PC-9 (cell line): ENCODE results near the gene SFMBT2. TPM values are rescaled to one million over a fixed set of nuclear protein-coding genes. Genes with fewer than 3 reads are reported as not detected.
"Not testable (repeated sequence)": the region's sequence is repeated elsewhere in the genome, so short reads cannot be mapped to it uniquely, and the experiment has no call there.

ENCODE experiments used
- BruUV-seq: library from RNA; stranded (reverse); fragments of 400-500 nt; replicated peaks from 2 replicates; lab custom pipeline; 2021; lab: Mats Ljungman, UMichigan
- CTCF ChIA-PET: fragments of 300-600 bp; sonication (Branson Sonifier 250); formaldehyde crosslinking; loops from one replicate; lab custom pipeline; 2022; ENCODE audit warnings: antibody characterized with exemption; lab: Charles Lee
- POLR2A ChIA-PET: fragments of 300-600 bp; sonication (Branson Sonifier 250); formaldehyde crosslinking; loops from one replicate; lab custom pipeline; 2022; ENCODE audit warnings: antibody characterized with exemption; ENCODE audit not compliant: unreplicated experiment; lab: Charles Lee
- DNase-seq, 2 experiments: peaks; one replicate each; pipeline versions ENCODE4 v3.0.0 to v3.0.0-alpha.2; 2015 to 2022; ENCODE audit warnings: mixed read lengths in 1 of 2
- H2AFZ ChIP-seq: fragments of 200-600 bp; sonication (generic); 2 replicates; pipeline ENCODE4 v1.8.1; 2017; ENCODE audit warnings: antibody characterized with exemption
- H3F3A ChIP-seq: fragments of 200-600 bp; sonication (generic); 2 replicates; pipeline ENCODE4 v1.8.1; 2017; ENCODE audit warnings: antibody characterized with exemption, mild to moderate bottlenecking, low read depth; ENCODE audit not compliant: insufficient read depth
- H3K27ac ChIP-seq: fragments of 200-600 bp; sonication (generic); 2 replicates; pipeline ENCODE4 v1.6.1; 2016; ENCODE audit warnings: mixed run types
- H3K27me3 ChIP-seq: fragments of 200-600 bp; sonication (generic); 2 replicates; pipeline ENCODE4 v1.6.1; 2016; ENCODE audit warnings: low read depth, mixed run types; ENCODE audit not compliant: insufficient read depth
- H3K36me3 ChIP-seq: fragments of 200-600 bp; sonication (generic); 2 replicates; pipeline ENCODE4 v1.6.1; 2016; ENCODE audit warnings: low read depth, mixed run types
- H3K4me1 ChIP-seq: fragments of 200-600 bp; sonication (generic); replicated peaks from 2 replicates; pipeline ENCODE4 v1.6.1; 2016; ENCODE audit warnings: mixed run types; ENCODE audit not compliant: insufficient read depth
- H3K4me2 ChIP-seq: fragments of 200-600 bp; sonication (generic); 2 replicates; pipeline ENCODE4 v1.6.1; 2017; ENCODE audit warnings: mixed run types
- H3K4me3 ChIP-seq: fragments of 200-600 bp; sonication (generic); 2 replicates; pipeline ENCODE4 v1.6.1; 2016; ENCODE audit warnings: mixed run types
- H3K79me2 ChIP-seq: fragments of 200-600 bp; sonication (generic); 2 replicates; pipeline ENCODE4 v1.6.1; 2017; ENCODE audit warnings: low read depth, mixed run types
- H3K9me2 ChIP-seq: fragments of 200-600 bp; sonication (generic); 2 replicates; pipeline ENCODE4 v1.8.1; 2017; ENCODE audit warnings: mild to moderate bottlenecking; ENCODE audit not compliant: insufficient read depth
- H3K9me3 ChIP-seq: fragments of 200-600 bp; sonication (generic); 2 replicates; pipeline ENCODE4 v1.8.1; 2016; ENCODE audit warnings: low read depth; ENCODE audit not compliant: insufficient read depth
- H4K20me1 ChIP-seq: fragments of 200-600 bp; sonication (generic); 2 replicates; pipeline ENCODE4 v1.8.1; 2017; ENCODE audit not compliant: insufficient read depth
- CTCF ChIP-seq: fragments of 200-600 bp; sonication (generic); conservative IDR thresholded peaks from 2 replicates; pipeline ENCODE4 v1.6.1; 2017; ENCODE audit warnings: mixed run types, antibody characterized with exemption, mild to moderate bottlenecking, moderate library complexity
- EZH2 ChIP-seq: fragments of 200-600 bp; sonication (generic); IDR thresholded peaks from 2 replicates; pipeline ENCODE4 v1.8.0; 2017; ENCODE audit warnings: antibody characterized with exemption, low read depth
- intact Hi-C: fragments of 100-400 bp; cut with micrococcal nuclease; formaldehyde crosslinking; loops from one replicate; pipeline ENCODE4 v1.10.0; 2022; ENCODE audit not compliant: unreplicated experiment
- total RNA-seq: library from RNA; stranded (reverse); gene quantifications from 2 replicates; pipeline ENCODE4 v1.2.3, GENCODE V29; 2021

SFMBT2 gene
- total RNA-seq, 1 experiment from 2014 or later, result 0.07 TPM

- no peaks in the 10 kb centered on the region for H3K79me2 ChIP-seq
- no peaks in the 10 kb centered on the region for H4K20me1 ChIP-seq
- no peaks in the 10 kb centered on the region for H3K9me3 ChIP-seq
- H3K27ac ChIP-seq, result no peak overlapping the region
- H3F3A ChIP-seq, result no peaks in the 10 kb centered on the region
- no peaks in the 10 kb centered on the region for H3K36me3 ChIP-seq
- ChIA-PET POLR2A (no interaction called here), CTCF (no interaction called here)
- TF ChIP-seq CTCF (no peak), EZH2 (no peak)
- intact Hi-C loops, result no loop called here
- no peak for DNase-seq
- H3K27me3 ChIP-seq, result peaks cover 32% of the 10 kb centered on the region
- no peaks in the 10 kb centered on the region for H3K4me1 ChIP-seq
- no peak overlapping the region for H3K4me3 ChIP-seq
- H3K9me2 ChIP-seq, result no peaks in the 10 kb centered on the region
- no TSS peak for BruUV-seq
- H3K4me2 ChIP-seq, result no peak overlapping the region
- H2AFZ ChIP-seq, result no peak overlapping the region
These were observed 180.8 kb downstream of the SFMBT2 start for GRCh38 chr10:7230036-7230435.

- BruUV-seq, result no TSS peak
- Histone ChIP-seq H3K9me2 (no peaks in the 10 kb centered on the region), H3K4me2 (no peak overlapping the region), H2AFZ (no peak overlapping the region), H3F3A (no peaks in the 10 kb centered on the region), H3K4me3 (no peak overlapping the region), H3K4me1 (no peaks in the 10 kb centered on the region), H3K27ac (no peak overlapping the region), H3K79me2 (no peaks in the 10 kb centered on the region), H3K9me3 (no peaks in the 10 kb centered on the region), H4K20me1 (no peaks in the 10 kb centered on the region), H3K27me3 (peaks cover 26% of the 10 kb centered on the region), H3K36me3 (no peaks in the 10 kb centered on the region)
- no peak for DNase-seq
- intact Hi-C loops, result no loop called here
- ChIA-PET POLR2A (no interaction called here), CTCF (no interaction called here)
- TF ChIP-seq CTCF (no peak), EZH2 (no peak)
These were observed 185.7 kb downstream of the SFMBT2 start for GRCh38 chr10:7225133-7225532.

GRCh38 chr10:7218968-7219367 lies 191.9 kb downstream of the SFMBT2 start:
- no peaks in the 10 kb centered on the region for H3K79me2 ChIP-seq
- H3K36me3 ChIP-seq, result no peaks in the 10 kb centered on the region
- no peak overlapping the region for H3K4me2 ChIP-seq
- no peaks in the 10 kb centered on the region for H3K9me2 ChIP-seq
- DNase-seq, result no peak
- H3K9me3 ChIP-seq, result no peaks in the 10 kb centered on the region
- no peak overlapping the region for H3K4me3 ChIP-seq
- intact Hi-C loops, result no loop called here
- TF ChIP-seq EZH2, result no peak
- no peak for TF ChIP-seq CTCF
- H3F3A ChIP-seq, result no peaks in the 10 kb centered on the region
- peaks cover 9% of the 10 kb centered on the region; the same call in 1 of the 2 replicates for H3K27me3 ChIP-seq
- H2AFZ ChIP-seq, result no peak overlapping the region
- BruUV-seq, result no TSS peak
- no peak overlapping the region for H3K27ac ChIP-seq
- ChIA-PET CTCF (no interaction called here), POLR2A (no interaction called here)
- H3K4me1 ChIP-seq, result no peaks in the 10 kb centered on the region
- H4K20me1 ChIP-seq, result no peaks in the 10 kb centered on the region

DNA sequence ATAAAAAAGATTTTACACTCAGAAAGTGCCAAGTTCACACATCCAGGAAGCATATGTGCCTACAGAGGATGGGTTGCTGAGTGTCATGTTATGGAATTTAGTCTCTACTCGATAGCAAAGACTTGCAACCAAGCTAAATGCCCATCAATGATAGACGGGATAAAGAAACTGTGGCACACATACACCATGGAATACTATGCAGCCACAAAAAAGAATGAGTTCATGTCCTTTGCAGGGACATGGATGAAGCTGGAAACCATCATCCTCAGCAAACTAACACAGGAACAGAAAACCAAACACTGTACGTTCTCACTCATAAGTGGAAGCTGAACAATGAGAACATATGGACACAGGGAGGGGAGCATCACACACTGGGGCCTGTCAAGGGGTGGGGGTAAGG lies 198.1 kb downstream of the SFMBT2 start:
- H3K27ac ChIP-seq, BruUV-seq, CTCF ChIA-PET: not testable (repeated sequence)

More for the DNA sequence above, 198.1 kb downstream of the SFMBT2 start:
- H3K79me2 ChIP-seq, H3K36me3 ChIP-seq, H3K9me2 ChIP-seq, H4K20me1 ChIP-seq, H2AFZ ChIP-seq, intact Hi-C loops, H3K9me3 ChIP-seq, H3K4me3 ChIP-seq, H3F3A ChIP-seq, H3K4me2 ChIP-seq, POLR2A ChIA-PET, DNase-seq, H3K4me1 ChIP-seq: not testable (repeated sequence)
- H3K27me3 ChIP-seq, result peaks cover 48% of the 10 kb centered on the region
